Activated naive CD8-positive, alpha-beta T cell treated with anti-CD3 and anti-CD28 coated beads, Interleukin-2, amount 50 U/mL, for 24 hours (primary cell): ENCODE measurements around the gene WASHC3.
"Not testable (repeated sequence)": the region's sequence is repeated elsewhere in the genome, so short reads cannot be mapped to it uniquely, and the experiment has no call there.

Source experiments
- ATAC-seq: fragments of 150-1000 bp; cut with Tn5 transposase; one replicate; pipeline ENCODE4 v1.10.0; 2021
- DNase-seq: peaks from one replicate; pipeline ENCODE4 v3.0.0; 2021
- H3K27ac Mint-ChIP-seq: one replicate; pipeline ENCODE4 v1.8.0; 2021; ENCODE audit warnings: mild to moderate bottlenecking, mixed read lengths
- H3K27me3 Mint-ChIP-seq: one replicate; pipeline ENCODE4 v1.8.0; 2021; ENCODE audit warnings: mixed read lengths
- H3K36me3 Mint-ChIP-seq: one replicate; pipeline ENCODE4 v1.8.0; 2021; ENCODE audit warnings: low read depth, mixed read lengths
- H3K4me1 Mint-ChIP-seq: one replicate; pipeline ENCODE4 v1.8.0; 2021; ENCODE audit warnings: mixed read lengths
- H3K4me3 Mint-ChIP-seq: one replicate; pipeline ENCODE4 v1.8.0; 2021; ENCODE audit warnings: mild to moderate bottlenecking, moderate library complexity, mixed read lengths
- H3K9me3 Mint-ChIP-seq: one replicate; pipeline ENCODE4 v1.8.0; 2021; ENCODE audit warnings: mixed read lengths

Gene WASHC3, protein sequence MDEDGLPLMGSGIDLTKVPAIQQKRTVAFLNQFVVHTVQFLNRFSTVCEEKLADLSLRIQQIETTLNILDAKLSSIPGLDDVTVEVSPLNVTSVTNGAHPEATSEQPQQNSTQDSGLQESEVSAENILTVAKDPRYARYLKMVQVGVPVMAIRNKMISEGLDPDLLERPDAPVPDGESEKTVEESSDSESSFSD

GRCh38 chr12:102061560-102062418, at the start of gene WASHC3:
WASHC3 (minus strand) TSS chr12:102061991; CDS start chr12:102061962, 29 bp downstream.
- Mint-ChIP-seq H3K4me1 (peaks cover 35% of the 10 kb centered on the region), H3K9me3 (no peaks in the 10 kb centered on the region), H3K36me3 (peaks cover 18% of the 10 kb centered on the region), H3K4me3 (peak within 1 kb of the TSS; percentile 95), H3K27me3 (no peaks in the 10 kb centered on the region), H3K27ac (peak within 1 kb of the TSS; percentile 97)
- peak; percentile 94 for DNase-seq
- ATAC-seq, result peak; percentile 93

- Mint-ChIP-seq H3K9me3 (peaks cover 11% of the 10 kb centered on the region), H3K4me3 (no peak overlapping the region), H3K36me3 (peaks cover 64% of the 10 kb centered on the region), H3K27me3 (no peaks in the 10 kb centered on the region), H3K4me1 (peaks cover 5% of the 10 kb centered on the region), H3K27ac (no peak overlapping the region)
- DNase-seq, result no peak
- no peak for ATAC-seq
Observed at GRCh38 chr12:102110782-102111181, 49.0 kb upstream of the WASHC3 start.

- no peak overlapping the region for H3K27ac Mint-ChIP-seq
- ATAC-seq (no peak), DNase-seq (no peak)
- H3K4me1 Mint-ChIP-seq, result peaks cover 2% of the 10 kb centered on the region
- peaks cover 11% of the 10 kb centered on the region for H3K9me3 Mint-ChIP-seq
- no peak overlapping the region for H3K4me3 Mint-ChIP-seq
- no peaks in the 10 kb centered on the region for H3K27me3 Mint-ChIP-seq
- H3K36me3 Mint-ChIP-seq, result peaks cover 82% of the 10 kb centered on the region
Observed at GRCh38 chr12:102107970-102108369, 46.2 kb upstream of the WASHC3 start.

- H3K27ac Mint-ChIP-seq, result no peak overlapping the region
- DNase-seq, result no peak
- H3K36me3 Mint-ChIP-seq, result peaks cover 81% of the 10 kb centered on the region
- no peak for ATAC-seq
- no peaks in the 10 kb centered on the region for H3K27me3 Mint-ChIP-seq
- peaks cover 11% of the 10 kb centered on the region for H3K9me3 Mint-ChIP-seq
- H3K4me1 Mint-ChIP-seq, result peaks cover 2% of the 10 kb centered on the region
- H3K4me3 Mint-ChIP-seq, result no peak overlapping the region
Observed at GRCh38 chr12:102106905-102107304, 45.1 kb upstream of the WASHC3 start.

GRCh38 chr12:102096855-102097254, 35.1 kb upstream of the WASHC3 start:
- peaks cover 38% of the 10 kb centered on the region for H3K36me3 Mint-ChIP-seq
- no peak for ATAC-seq
- no peaks in the 10 kb centered on the region for H3K27me3 Mint-ChIP-seq
- no peak for DNase-seq
- H3K27ac Mint-ChIP-seq, result no peak overlapping the region
- H3K4me3 Mint-ChIP-seq, result no peak overlapping the region
- H3K4me1 Mint-ChIP-seq, result no peaks in the 10 kb centered on the region
- H3K9me3 Mint-ChIP-seq, result no peaks in the 10 kb centered on the region

GRCh38 chr12:102095677-102096263, 34.0 kb upstream of the WASHC3 start:
- no peaks in the 10 kb centered on the region for H3K9me3 Mint-ChIP-seq
- H3K4me1 Mint-ChIP-seq, result no peaks in the 10 kb centered on the region
- no peaks in the 10 kb centered on the region for H3K27me3 Mint-ChIP-seq
- peaks cover 37% of the 10 kb centered on the region for H3K36me3 Mint-ChIP-seq
- ATAC-seq, result peak; percentile 46
- DNase-seq, result no peak
- no peak overlapping the region for H3K27ac Mint-ChIP-seq
- H3K4me3 Mint-ChIP-seq, result no peak overlapping the region

- H3K9me3 Mint-ChIP-seq, result no peaks in the 10 kb centered on the region
- ATAC-seq (no peak), DNase-seq (no peak)
- H3K36me3 Mint-ChIP-seq, result peaks cover 31% of the 10 kb centered on the region
- H3K4me3 Mint-ChIP-seq, result no peak overlapping the region
- H3K4me1 Mint-ChIP-seq, result no peaks in the 10 kb centered on the region
- H3K27me3 Mint-ChIP-seq, result no peaks in the 10 kb centered on the region
- H3K27ac Mint-ChIP-seq, result no peak overlapping the region
Observed at GRCh38 chr12:102093319-102093718, 31.5 kb upstream of the WASHC3 start.

DNA sequence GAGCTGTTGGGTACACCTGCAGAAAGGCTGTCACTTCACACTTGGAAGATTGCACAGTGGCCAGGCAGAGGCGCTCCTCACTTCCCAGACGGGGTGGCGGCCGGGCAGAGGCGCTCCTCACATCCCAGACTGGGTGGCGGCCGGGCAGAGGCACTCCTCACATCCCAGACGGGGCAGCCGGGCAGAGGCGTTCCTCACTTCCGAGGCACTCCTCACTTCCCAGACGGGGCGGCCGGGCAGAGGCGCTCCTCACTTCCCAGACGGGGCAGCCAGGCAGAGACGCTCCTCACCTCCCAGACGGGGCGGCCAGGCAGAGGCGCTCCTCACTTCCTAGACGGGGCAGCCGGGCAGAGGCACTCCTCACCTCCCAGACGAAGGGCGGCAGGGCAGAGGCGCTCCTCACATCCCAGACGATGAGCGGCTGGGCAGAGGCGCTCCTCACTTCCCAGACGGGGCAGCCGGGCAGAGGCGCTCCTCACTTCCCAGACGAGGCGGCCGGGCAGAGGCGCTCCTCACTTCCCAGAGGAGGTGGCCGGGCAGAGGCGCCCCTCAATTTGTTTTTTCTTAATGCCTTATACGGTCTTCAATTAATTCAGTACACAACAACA, 27.5 kb upstream of the WASHC3 start:
- H3K4me3 Mint-ChIP-seq, H3K4me1 Mint-ChIP-seq: not testable (repeated sequence)

GRCh38 chr12:102080842-102081241, 19.1 kb upstream of the WASHC3 start:
- no peak for DNase-seq
- Mint-ChIP-seq H3K4me1 (no peaks in the 10 kb centered on the region), H3K9me3 (no peaks in the 10 kb centered on the region), H3K27ac (no peak overlapping the region), H3K27me3 (no peaks in the 10 kb centered on the region), H3K36me3 (peaks cover 35% of the 10 kb centered on the region), H3K4me3 (no peak overlapping the region)
- no peak for ATAC-seq

More for the DNA sequence above, 27.5 kb upstream of the WASHC3 start:
- not testable (repeated sequence) for H3K9me3 Mint-ChIP-seq, ATAC-seq, DNase-seq, H3K27me3 Mint-ChIP-seq, H3K27ac Mint-ChIP-seq
- H3K36me3 Mint-ChIP-seq, result peaks cover 32% of the 10 kb centered on the region

DNA sequence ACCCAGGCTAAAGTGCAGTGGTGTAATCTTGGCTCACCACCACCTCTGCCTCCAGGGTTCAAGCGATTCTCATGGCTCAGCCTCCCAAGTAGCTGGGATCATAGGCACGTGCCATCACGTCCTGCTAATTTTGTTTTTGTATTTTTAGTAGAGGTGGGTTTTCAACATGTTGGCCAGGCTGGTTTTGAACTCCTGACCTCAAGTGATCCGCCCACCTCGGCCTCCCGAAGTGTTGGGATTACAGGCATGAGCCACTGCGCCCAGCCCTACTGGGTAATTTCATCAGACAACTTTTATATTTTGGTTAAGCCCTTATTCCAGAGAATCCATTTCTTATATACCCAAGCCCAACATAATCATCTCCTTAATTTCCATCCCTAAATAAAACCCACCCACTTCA, 10.3 kb upstream of the WASHC3 start:
- H3K36me3 Mint-ChIP-seq, result peaks cover 32% of the 10 kb centered on the region
- H3K4me1 Mint-ChIP-seq, ATAC-seq, H3K4me3 Mint-ChIP-seq, H3K9me3 Mint-ChIP-seq, H3K27ac Mint-ChIP-seq, DNase-seq, H3K27me3 Mint-ChIP-seq: not testable (repeated sequence)

- H3K27me3 Mint-ChIP-seq, result no peaks in the 10 kb centered on the region
- H3K36me3 Mint-ChIP-seq, result peaks cover 12% of the 10 kb centered on the region
- DNase-seq (no peak), ATAC-seq (no peak)
- no peak overlapping the region for H3K4me3 Mint-ChIP-seq
- no peaks in the 10 kb centered on the region for H3K9me3 Mint-ChIP-seq
- no peak overlapping the region for H3K27ac Mint-ChIP-seq
- peaks cover 2% of the 10 kb centered on the region for H3K4me1 Mint-ChIP-seq
Observed at GRCh38 chr12:102069707-102070106, 7.9 kb upstream of the WASHC3 start.

DNA sequence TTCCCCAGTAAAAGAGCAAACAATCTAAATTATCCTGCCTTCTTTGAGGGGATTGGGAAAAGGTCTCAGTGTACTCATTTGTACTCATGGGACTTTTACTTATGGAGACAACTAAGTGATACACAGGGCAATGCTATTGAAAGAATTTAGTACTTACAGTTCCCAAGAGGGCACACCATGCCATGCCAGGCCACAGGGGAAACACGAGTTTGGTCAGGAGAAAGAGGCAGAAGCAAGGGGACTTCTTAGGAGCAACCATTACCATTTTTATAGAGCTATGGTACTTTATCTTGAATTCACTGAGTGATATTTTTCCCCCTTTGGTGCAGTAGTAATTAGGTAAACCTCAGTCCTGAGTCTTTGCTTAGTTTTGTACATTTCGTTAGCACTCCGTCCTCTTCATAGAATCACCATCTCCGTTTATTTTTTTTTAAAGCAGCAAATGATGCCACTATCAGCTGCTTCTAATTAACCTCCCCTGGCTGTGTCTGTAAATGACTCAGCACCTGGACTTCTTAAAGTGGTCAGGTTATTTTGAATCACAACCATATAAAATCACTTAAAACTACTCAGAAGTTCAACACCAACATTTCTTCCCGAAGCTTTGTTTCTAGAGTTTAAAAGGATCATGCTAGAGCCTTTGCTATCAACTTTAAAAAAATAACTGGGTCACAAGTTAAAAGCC, 5.9 kb upstream of the WASHC3 start:
- H3K9me3 Mint-ChIP-seq, result no peaks in the 10 kb centered on the region
- H3K4me3 Mint-ChIP-seq, result no peak overlapping the region
- DNase-seq (no peak), ATAC-seq (no peak)
- no peak overlapping the region for H3K27ac Mint-ChIP-seq
- H3K27me3 Mint-ChIP-seq, result no peaks in the 10 kb centered on the region
- H3K4me1 Mint-ChIP-seq, result peaks cover 2% of the 10 kb centered on the region
- no peaks in the 10 kb centered on the region for H3K36me3 Mint-ChIP-seq

DNA sequence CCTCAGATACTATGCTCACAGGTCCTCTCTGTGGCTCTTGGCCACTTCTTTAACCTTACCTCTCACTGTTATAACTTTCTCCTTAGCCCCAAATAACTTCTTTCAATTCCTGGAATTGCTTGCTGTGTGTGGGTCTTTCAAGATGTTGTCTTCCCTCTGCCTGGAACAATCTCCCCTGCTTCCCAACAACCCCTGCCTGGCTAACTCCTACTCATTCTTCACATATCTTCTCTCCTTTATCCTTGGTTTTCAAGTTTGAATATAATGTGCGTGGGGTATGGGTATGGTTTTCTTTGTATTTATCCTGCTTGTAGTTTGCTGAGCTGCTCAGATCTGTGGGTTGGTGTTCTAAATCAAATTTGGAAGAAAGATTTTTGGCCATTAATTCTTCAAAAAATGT, 2.7 kb upstream of the WASHC3 start:
- Mint-ChIP-seq H3K36me3 (no peaks in the 10 kb centered on the region), H3K27ac (no peak overlapping the region), H3K9me3 (no peaks in the 10 kb centered on the region), H3K4me3 (no peak overlapping the region), H3K27me3 (no peaks in the 10 kb centered on the region), H3K4me1 (peaks cover 19% of the 10 kb centered on the region)
- DNase-seq, result no peak
- ATAC-seq, result no peak

- no peak overlapping the region for H3K27ac Mint-ChIP-seq
- peaks cover 27% of the 10 kb centered on the region for H3K4me1 Mint-ChIP-seq
- no peak for ATAC-seq
- DNase-seq, result no peak
- no peaks in the 10 kb centered on the region for H3K9me3 Mint-ChIP-seq
- H3K27me3 Mint-ChIP-seq, result no peaks in the 10 kb centered on the region
- H3K36me3 Mint-ChIP-seq, result peaks cover 6% of the 10 kb centered on the region
- H3K4me3 Mint-ChIP-seq, result no peak overlapping the region
Observed at GRCh38 chr12:102063069-102063468, 1.3 kb upstream of the WASHC3 start.
